NCI-H510A treated with DMSO at 0.1 percent for 48 hours (cell line): Measurements from ENCODE around the gene MMP3.

ENCODE experiments used
- DNase-seq: peaks from one replicate; lab custom pipeline; 2025; lab: John Stamatoyannopoulos, UW

MMP3 gene

GRCh38 chr11:102843489-102843888 lies at the start of gene MMP3:
MMP3 (minus strand) TSS chr11:102843609; CDS start chr11:102843546, 63 bp downstream.
- no peak for DNase-seq

GRCh38 chr11:102891736-102892135 lies 48.3 kb upstream of the MMP3 start:
- no peak for DNase-seq

- no peak for DNase-seq
Observed at GRCh38 chr11:102886999-102887398, 43.6 kb upstream of the MMP3 start.

GRCh38 chr11:102883141-102883540 lies 39.7 kb upstream of the MMP3 start:
- no peak for DNase-seq

- DNase-seq, result no peak
Observed at GRCh38 chr11:102882389-102883024, 39.1 kb upstream of the MMP3 start.

- no peak for DNase-seq
Observed at GRCh38 chr11:102879801-102880200, 36.4 kb upstream of the MMP3 start.

- no peak for DNase-seq
Observed at GRCh38 chr11:102878595-102878994, 35.2 kb upstream of the MMP3 start.

- DNase-seq, result no peak
Observed at GRCh38 chr11:102874852-102875251, 31.4 kb upstream of the MMP3 start, which contains the start of gene MMP12. MMP12 (minus strand) TSS chr11:102874982; CDS start chr11:102874937, 45 bp downstream.

- peak; percentile 1 for DNase-seq
Observed at GRCh38 chr11:102869354-102869964, 26.1 kb upstream of the MMP3 start.

- no peak for DNase-seq
Observed at GRCh38 chr11:102868339-102868738, 24.9 kb upstream of the MMP3 start.

GRCh38 chr11:102864724-102865123 lies 21.3 kb upstream of the MMP3 start:
- DNase-seq, result no peak

GRCh38 chr11:102853956-102854355 lies 10.5 kb upstream of the MMP3 start:
- DNase-seq, result no peak

- no peak for DNase-seq
Observed at GRCh38 chr11:102853055-102853454, 9.6 kb upstream of the MMP3 start.

GRCh38 chr11:102850973-102851745 lies 7.8 kb upstream of the MMP3 start:
- no peak for DNase-seq

GRCh38 chr11:102849311-102849710 lies 5.9 kb upstream of the MMP3 start:
- DNase-seq, result no peak

- DNase-seq, result no peak
Observed at GRCh38 chr11:102846292-102846691, 2.9 kb upstream of the MMP3 start.

- DNase-seq, result no peak
Observed at GRCh38 chr11:102842930-102843329, 479 bp downstream of the MMP3 start.

GRCh38 chr11:102840018-102840417 lies 3.4 kb downstream of the MMP3 start:
- no peak for DNase-seq

- DNase-seq, result no peak
Observed at GRCh38 chr11:102837646-102838045, 5.8 kb downstream of the MMP3 start.

- DNase-seq, result no peak
Observed at GRCh38 chr11:102837156-102837555, 6.3 kb downstream of the MMP3 start.

GRCh38 chr11:102836290-102836875 lies 7.0 kb downstream of the MMP3 start:
- DNase-seq, result peak; percentile 34

GRCh38 chr11:102833731-102834130 lies 9.7 kb downstream of the MMP3 start:
- DNase-seq, result no peak

GRCh38 chr11:102832612-102833011 lies 10.8 kb downstream of the MMP3 start:
- no peak for DNase-seq
